Measurements from ENCODE around the gene BCDIN3D.

- no peak for TF ChIP-seq CTCF (optimal IDR thresholded peaks at IDR 0.05 in 1 of 3, IDR thresholded peaks at IDR 0.05 in 1 of 3, conservative IDR thresholded peaks at IDR 0.05 in 1 of 3; ENCODE audit: extremely low read depth in 1 of 3, insufficient read depth in 2 of 3, low read length in 3 of 3)
- no peak for TF ChIP-seq EZH2 (IDR thresholded peaks at IDR 0.05; ENCODE audit: low read length)
Observed at GRCh38 chr12:49824895-49825294, 18.0 kb downstream of the BCDIN3D start.

All from keratinocyte (primary cell).